WI38 (cell line): Measurements from ENCODE around the gene LMBRD2.
"Not testable (repeated sequence)": the region's sequence is repeated elsewhere in the genome, so short reads cannot be mapped to it uniquely, and the experiment has no call there.

ENCODE experiments used
- H3K4me3 ChIP-seq: 2 replicates; pipeline ENCODE4 v1.5.1; 2011; ENCODE audit warnings: low read depth, mild to moderate bottlenecking, control low read depth, low read length
- CTCF ChIP-seq: IDR thresholded peaks from 2 replicates; pipeline ENCODE4 v1.5.1; 2012; ENCODE audit warnings: low read depth, mild to moderate bottlenecking, control low read depth, low read length

LMBRD2 gene

GRCh38 chr5:36151434-36152323, at the start of gene LMBRD2, which contains the start of gene SKP2:
Gene LMBRD2 (minus strand): TSS chr5:36151887. CDS start chr5:36143349, 8,538 bp downstream.
Gene SKP2 (plus strand): TSS chr5:36152111. CDS start chr5:36152263, 152 bp downstream.
- H3K4me3 ChIP-seq: peak within 1 kb of the TSS; percentile 69

GRCh38 chr5:36200513-36200912, 48.8 kb upstream of the LMBRD2 start:
- H3K4me3 ChIP-seq: no peak overlapping the region
- TF ChIP-seq CTCF: no peak

More at GRCh38 chr5:36151434-36152323, at the start of gene LMBRD2, which contains the start of gene SKP2:
- TF ChIP-seq CTCF: no peak

- no peak overlapping the region for H3K4me3 ChIP-seq
- TF ChIP-seq CTCF: no peak
Measured at GRCh38 chr5:36199620-36200019, 47.9 kb upstream of the LMBRD2 start.

DNA sequence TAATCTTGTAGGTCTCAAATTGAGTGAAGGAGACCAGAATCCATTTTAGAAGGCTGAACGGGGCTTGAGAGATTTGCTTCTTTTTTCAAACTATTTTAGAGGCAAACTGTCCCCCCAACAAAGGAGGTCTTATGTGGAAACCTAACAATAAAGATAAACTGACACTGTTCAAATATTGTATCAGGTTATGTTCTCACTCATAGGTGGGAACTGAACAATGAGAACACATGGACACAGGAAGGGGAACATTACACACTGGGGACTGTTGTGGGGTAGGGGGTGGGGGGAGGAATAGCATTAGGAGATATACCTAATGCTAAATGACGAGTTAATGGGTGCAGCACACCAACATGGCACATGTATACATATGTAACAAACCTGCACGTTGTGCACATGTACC, 47.1 kb upstream of the LMBRD2 start:
- not testable (repeated sequence) for H3K4me3 ChIP-seq

DNA sequence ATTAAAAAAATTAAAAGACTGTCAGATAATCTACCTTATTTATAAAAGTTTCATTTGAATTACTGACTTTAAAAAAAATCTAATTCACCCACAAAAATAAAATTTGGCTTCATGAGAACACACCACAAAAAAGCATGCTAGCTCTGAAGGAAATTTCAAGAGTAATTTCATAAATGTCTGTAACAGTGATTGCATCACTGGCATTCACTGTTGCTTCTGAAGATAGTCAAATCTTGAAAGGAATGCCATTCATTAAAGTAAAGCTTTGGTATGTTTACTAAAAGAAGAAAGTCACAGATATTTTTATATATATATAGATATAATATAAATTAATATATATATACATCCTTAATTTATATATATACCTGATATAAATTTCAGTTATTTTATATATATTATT, 46.6 kb upstream of the LMBRD2 start:
- no peak for TF ChIP-seq CTCF
- no peak overlapping the region for H3K4me3 ChIP-seq

- H3K4me3 ChIP-seq: no peak overlapping the region
- no peak for TF ChIP-seq CTCF
Measured at GRCh38 chr5:36193746-36194145, 42.1 kb upstream of the LMBRD2 start.

- H3K4me3 ChIP-seq: not testable (repeated sequence)
Measured at GRCh38 chr5:36184408-36184807, 32.7 kb upstream of the LMBRD2 start.

DNA sequence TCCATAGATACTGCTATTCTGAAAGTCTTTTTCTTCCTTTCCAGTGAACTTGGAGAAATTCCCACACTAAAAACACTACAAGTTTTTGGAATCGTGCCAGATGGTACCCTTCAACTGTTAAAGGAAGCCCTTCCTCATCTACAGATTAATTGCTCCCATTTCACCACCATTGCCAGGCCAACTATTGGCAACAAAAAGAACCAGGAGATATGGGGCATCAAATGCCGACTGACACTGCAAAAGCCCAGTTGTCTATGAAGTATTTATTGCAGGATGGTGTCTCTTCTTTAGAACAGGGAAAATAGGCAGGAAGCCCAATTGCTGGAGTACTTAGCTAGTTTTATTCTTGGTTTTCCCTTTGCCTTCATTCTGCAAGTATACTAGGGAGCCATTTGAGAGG, 30.1 kb upstream of the LMBRD2 start:
- no peak overlapping the region for H3K4me3 ChIP-seq
- no peak for TF ChIP-seq CTCF
